Right lobe of liver (tissue), 6 donors: ENCODE data around the gene ULK4. TPM values are rescaled to one million over a fixed set of nuclear protein-coding genes. Genes with fewer than 3 reads are reported as not detected.
A peak's percentile ranks its signal among the peaks of the same experiment; 100 is the strongest.

Experiments used
- ATAC-seq, 4 donors: fragments of 200-7000 bp; cut with Tn5 transposase; one replicate each; pipeline ENCODE4 v1.9.1; 2020; ENCODE audit warnings: mild to moderate bottlenecking in 4 of 4, moderate library complexity in 4 of 4
- DNase-seq, 3 donors: peaks; one replicate each; pipeline ENCODE4 v3.0.0-alpha.2; 2020
- H3K27ac ChIP-seq, 3 donors: fragments of 200-600 bp; one replicate each; pipeline ENCODE4 v1.8.0; 2022
- H3K27me3 ChIP-seq, 2 donors: fragments of 200-600 bp; one replicate each; pipeline ENCODE4 v1.8.0; 2022
- H3K36me3 ChIP-seq, 4 donors: fragments of 200-600 bp; sonication (generic) in 1 of 4; one replicate each; pipeline versions ENCODE4 v1.5.1 to v1.8.0; 2017 to 2022; ENCODE audit warnings: control low read depth in 1 of 4
- H3K4me1 ChIP-seq, 4 donors: fragments of 200-600 bp; sonication (generic) in 1 of 4; one replicate each; pipeline versions ENCODE4 v1.5.1 to v1.8.0; 2017 to 2022; ENCODE audit warnings: control low read depth in 1 of 4
- H3K4me3 ChIP-seq, 3 donors: fragments of 200-600 bp; one replicate each; pipeline ENCODE4 v1.8.0; 2022
- H3K9me3 ChIP-seq, 4 donors: fragments of 200-600 bp; sonication (generic) in 1 of 4; one replicate each; pipeline versions ENCODE4 v1.5.1 to v1.8.0; 2017 to 2022; ENCODE audit warnings: control low read depth in 1 of 4
- CTCF ChIP-seq, 4 donors: fragments of 200-600 bp in 3 of 4; fragments of 450-650 bp in 1 of 4; IDR thresholded peaks; one replicate each; pipeline versions ENCODE4 v1.5.1 to v1.8.0; 2016 to 2022; ENCODE audit warnings: antibody characterized with exemption in 4 of 4, mild to moderate bottlenecking in 2 of 4
- POLR2A ChIP-seq: fragments of 450-650 bp; IDR thresholded peaks from one replicate; pipeline ENCODE4 v1.6.1; 2017; ENCODE audit warnings: antibody characterized with exemption, mild to moderate bottlenecking
- WGBS: methylation state at CpG from one replicate; pipeline ENCODE4 v1.1.6; 2018; ENCODE audit warnings: low coverage, low lambda C conversion rate; ENCODE audit not compliant: insufficient coverage; ENCODE audit errors: missing lambda C conversion rate; 5-methylcytosine and 5-hydroxymethylcytosine counted together
- intact Hi-C, 2 donors: fragments of 100-400 bp; cut with DNase I; formaldehyde crosslinking; loops; one replicate each; pipeline versions ENCODE4 v1.11.2 to v1.14.1; 2022
- total RNA-seq, 6 experiments: library from RNA; depleted of rRNA in 2 of 6; stranded (reverse); fragments of >200 nt in 2 of 6; fragmentation: NEBNext Ultra II Directional in 3 of 6; extraction: Animal tissue kit (Norgen Biotek cat#: 25700) in 3 of 6; gene quantifications; one replicate each; pipeline versions ENCODE4 v1.1.0 to v1.2.4, GENCODE V29; 2016 to 2023
- donor health status: DM: no; HTN: yes; CAD: no.
- donor health status: DM: no; HTN: no; CAD: no.
- donor health status: DM: no; HTN: no; CAD: no.
- donor health status: DM: no; HTN: yes; CAD: no.
- donor health status: DM: no; HTN: yes; CAD: no.

The ULK4 gene
- total RNA-seq, 6 experiments from 2014 or later, result 2.8 to 5.6 (median 4.9) TPM

GRCh38 chr3:41477399-41478014, 484.4 kb downstream of the ULK4 start:
- no peaks in the 10 kb centered on the region for H3K36me3 ChIP-seq
- intact Hi-C loops, result no loop called here
- no peaks in the 10 kb centered on the region for H3K27me3 ChIP-seq
- 15% methylated on average over 2 of the region's 2 CpGs for WGBS
- H3K27ac ChIP-seq, result peak overlapping the region in 2 of 3 donors; percentile 24 to 30
- no peak for TF ChIP-seq POLR2A
- no peak for TF ChIP-seq CTCF (IDR thresholded peaks at IDR 0.05)
- H3K4me3 ChIP-seq, result no peak overlapping the region
- peaks cover 0 to 14% (median 3%) of the 10 kb centered on the region in 4 donors for H3K4me1 ChIP-seq
- DNase-seq (peak; percentile 37 to 60 (median 55)), ATAC-seq (peak; percentile 88 to 98 (median 96))
- H3K9me3 ChIP-seq, result peaks cover 0 to 10% (median 0%) of the 10 kb centered on the region in 4 donors

- H3K27ac ChIP-seq, result no peak overlapping the region
- no peak for TF ChIP-seq CTCF (IDR thresholded peaks at IDR 0.05)
- no peak for TF ChIP-seq POLR2A
- DNase-seq (no peak), ATAC-seq (no peak)
- peaks cover 0 to 16% (median 0%) of the 10 kb centered on the region in 4 donors for H3K9me3 ChIP-seq
- WGBS, result no CpG with 5 or more reads among the region's 1 CpG
- H3K36me3 ChIP-seq, result no peaks in the 10 kb centered on the region
- no peaks in the 10 kb centered on the region for H3K27me3 ChIP-seq
- no peaks in the 10 kb centered on the region for H3K4me1 ChIP-seq
- intact Hi-C loops, result no loop called here
- no peak overlapping the region for H3K4me3 ChIP-seq
These were observed 492.8 kb downstream of the ULK4 start for GRCh38 chr3:41469083-41469482.

DNA sequence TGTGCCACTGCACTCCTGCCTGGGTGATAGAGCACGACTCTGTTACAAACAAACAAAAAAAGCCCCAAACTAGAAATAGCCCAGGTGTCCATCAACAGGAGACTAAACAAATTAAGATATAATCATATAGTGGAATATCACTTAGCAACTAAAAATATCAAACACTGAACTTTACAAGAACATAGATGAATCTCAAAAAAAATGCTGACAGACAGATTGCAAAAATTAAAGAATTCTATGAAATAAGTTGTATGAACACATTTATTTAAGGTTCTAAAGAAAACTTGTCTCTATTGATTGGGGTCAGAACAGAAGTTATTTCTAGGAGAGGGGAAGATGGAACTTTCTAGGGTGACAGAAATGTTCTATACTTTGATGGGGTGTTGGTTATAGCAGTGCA, 494.4 kb downstream of the ULK4 start:
- no peak for ATAC-seq
- intact Hi-C loops, result no loop called here
- TF ChIP-seq POLR2A (no peak), CTCF (IDR thresholded peaks at IDR 0.05) (no peak)
- Histone ChIP-seq H3K27me3 (no peaks in the 10 kb centered on the region), H3K27ac (no peak overlapping the region), H3K9me3 (peaks cover 0 to 5% (median 0%) of the 10 kb centered on the region in 4 donors), H3K4me3 (no peak overlapping the region), H3K4me1 (no peaks in the 10 kb centered on the region), H3K36me3 (no peaks in the 10 kb centered on the region)
- WGBS, result 56% methylated on average over 1 of the region's 1 CpG
- no peak for DNase-seq

DNA sequence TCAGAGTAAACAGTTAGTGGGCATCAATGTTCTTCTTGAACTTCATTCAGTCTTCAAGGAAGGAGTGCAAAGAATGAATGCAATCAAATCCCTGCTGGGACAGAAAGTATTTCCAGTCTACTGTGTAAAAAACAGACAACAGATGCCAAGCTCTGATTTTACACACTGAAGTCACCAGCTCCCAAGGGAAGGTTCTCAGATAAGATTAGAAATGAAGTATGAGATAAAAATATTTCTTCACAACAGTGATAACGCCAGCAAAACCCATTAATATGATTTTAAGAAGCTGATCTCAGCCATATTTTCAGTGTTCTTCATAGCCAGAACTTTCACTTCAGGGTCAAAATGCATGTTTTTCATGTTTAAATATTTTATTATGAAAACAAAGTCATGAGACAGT, 497.0 kb downstream of the ULK4 start:
- Histone ChIP-seq H3K4me1 (no peaks in the 10 kb centered on the region), H3K4me3 (no peak overlapping the region), H3K36me3 (no peaks in the 10 kb centered on the region), H3K27me3 (no peaks in the 10 kb centered on the region), H3K9me3 (no peaks in the 10 kb centered on the region), H3K27ac (no peak overlapping the region)
- ATAC-seq (no peak), DNase-seq (no peak)
- TF ChIP-seq CTCF (IDR thresholded peaks at IDR 0.05), result no peak
- no peak for TF ChIP-seq POLR2A
- WGBS, result 71% methylated on average over 1 of the region's 1 CpG
- intact Hi-C loops, result no loop called here
